H1 (cell line): Measurements from ENCODE around the gene CBLB. TPM values are rescaled to one million over a fixed set of nuclear protein-coding genes. Genes with fewer than 3 reads are reported as not detected.

Source experiments
- CTCF ChIA-PET: fragments of 300-600 bp; sonication (Branson Sonifier 250); formaldehyde crosslinking; loops from one replicate; lab custom pipeline; 2021; ENCODE audit not compliant: partially characterized antibody; lab: Charles Lee
- POLR2A ChIA-PET: fragments of 300-600 bp; sonication (Branson Sonifier 250); formaldehyde crosslinking; loops from one replicate; lab custom pipeline; 2021; ENCODE audit warnings: inconsistent platforms; ENCODE audit not compliant: partially characterized antibody; lab: Charles Lee
- DNase-seq, 2 experiments: peaks; one replicate each; pipeline versions ENCODE4 v3.0.0 to v3.0.0-alpha.2; 2010 to 2022; ENCODE audit warnings: low spot score in 2 of 2, low read depth in 1 of 2, mixed read lengths in 1 of 2
- FAIRE-seq: peaks from 2 replicates; lab custom pipeline; 2011; peaks lifted over from hg19 to GRCh38; lab: Jason Lieb, UNC
- H2AFZ ChIP-seq: 2 replicates; pipeline ENCODE4 v1.8.1; 2012; ENCODE audit warnings: low read length, inconsistent platforms
- H2AK5ac ChIP-seq: 2 replicates; pipeline ENCODE4 v1.6.1; 2013; ENCODE audit warnings: low read depth, low read length
- H2BK120ac ChIP-seq: replicated peaks from 2 replicates; pipeline ENCODE3; 2013; ENCODE audit warnings: low read depth, low read length, inconsistent platforms
- H2BK12ac ChIP-seq: 2 replicates; pipeline ENCODE4 v1.6.1; 2013; ENCODE audit warnings: low read depth, low read length
- H2BK15ac ChIP-seq: 2 replicates; pipeline ENCODE4 v1.6.1; 2013; ENCODE audit warnings: low read length
- H2BK20ac ChIP-seq: 2 replicates; pipeline ENCODE4 v1.6.1; 2013; ENCODE audit warnings: low read length
- H2BK5ac ChIP-seq: 2 replicates; pipeline ENCODE4 v1.6.1; 2013; ENCODE audit warnings: low read depth, low read length
- H3K14ac ChIP-seq: 2 replicates; pipeline ENCODE4 v1.6.1; 2013; ENCODE audit warnings: inconsistent platforms; ENCODE audit not compliant: insufficient read length
- H3K18ac ChIP-seq: 2 replicates; pipeline ENCODE4 v1.6.1; 2013; ENCODE audit warnings: low read length; ENCODE audit errors: extremely low read depth
- H3K23ac ChIP-seq: 2 replicates; pipeline ENCODE4 v1.6.1; 2013; ENCODE audit warnings: inconsistent platforms; ENCODE audit not compliant: insufficient read length
- H3K23me2 ChIP-seq: 2 replicates; pipeline ENCODE4 v1.6.1; 2013; ENCODE audit warnings: low read depth, low read length
- H3K27ac ChIP-seq: 2 replicates; pipeline ENCODE4 v1.6.1; 2011; ENCODE audit warnings: low read depth, low read length, inconsistent platforms
- H3K27me3 ChIP-seq, 4 experiments: replicated peaks in 1 of 4; 1 replicate in 1 of 4; 2 replicates in 3 of 4; pipeline versions ENCODE4 v1.6.1 to v1.8.1; 2011 to 2013; ENCODE audit warnings: low read length in 3 of 4, mild to moderate bottlenecking in 3 of 4, inconsistent platforms in 2 of 4, mixed read lengths in 2 of 4, moderate library complexity in 1 of 4; ENCODE audit not compliant: control insufficient read depth in 3 of 4, insufficient read depth in 3 of 4; ENCODE audit errors: extremely low read depth in 1 of 4
- H3K36me3 ChIP-seq, 4 experiments: 2 replicates each; pipeline versions ENCODE4 v1.6.1 to v1.8.1; 2011 to 2013; ENCODE audit warnings: mild to moderate bottlenecking in 4 of 4, low read length in 3 of 4, moderate library complexity in 2 of 4, control low read depth in 1 of 4, inconsistent platforms in 1 of 4; ENCODE audit not compliant: insufficient read depth in 4 of 4, control insufficient read depth in 2 of 4
- H3K4ac ChIP-seq: replicated peaks from 2 replicates; pipeline ENCODE3; 2013; ENCODE audit warnings: low read length, low read depth, mixed read lengths, inconsistent platforms; ENCODE audit not compliant: insufficient read length
- H3K4me1 ChIP-seq, 4 experiments: replicated peaks in 1 of 4; 1 replicate in 1 of 4; 2 replicates in 3 of 4; pipeline versions ENCODE4 v1.6.1 to v1.8.1; 2011 to 2013; ENCODE audit warnings: low read length in 3 of 4, inconsistent platforms in 2 of 4, mixed read lengths in 1 of 4; ENCODE audit not compliant: insufficient read depth in 4 of 4, control insufficient read depth in 3 of 4
- H3K4me2 ChIP-seq, 2 experiments: 2 replicates each; pipeline versions ENCODE4 v1.6.1 to v1.8.1; 2011 to 2013; ENCODE audit warnings: low read depth in 2 of 2, low read length in 2 of 2, control low read depth in 1 of 2, inconsistent platforms in 1 of 2, mild to moderate bottlenecking in 1 of 2; ENCODE audit not compliant: insufficient read depth in 1 of 2
- H3K4me3 ChIP-seq, 4 experiments: fragments of 200-600, 300-600 bp in 1 of 4; sonication (generic), shearing (Covaris generic), sonication (Bioruptor Twin) in 1 of 4; 2 replicates each; pipeline versions ENCODE4 v1.5.1 to v1.8.1; 2011 to 2016; ENCODE audit warnings: low read length in 4 of 4, low read depth in 3 of 4, control low read depth in 2 of 4, inconsistent platforms in 2 of 4, mild to moderate bottlenecking in 2 of 4, mixed read lengths in 1 of 4, moderate library complexity in 1 of 4; ENCODE audit not compliant: insufficient read depth in 2 of 4; ENCODE audit errors: extremely low read depth in 1 of 4
- H3K56ac ChIP-seq: replicated peaks from 2 replicates; pipeline ENCODE3; 2013; ENCODE audit warnings: low read depth, mild to moderate bottlenecking, mixed read lengths, low read length, inconsistent platforms; ENCODE audit not compliant: insufficient read length
- H3K79me1 ChIP-seq: 2 replicates; pipeline ENCODE4 v1.6.1; 2013; ENCODE audit warnings: low read depth, low read length, control low read depth
- H3K79me2 ChIP-seq, 2 experiments: 2 replicates each; pipeline versions ENCODE4 v1.6.1 to v1.8.1; 2012 to 2013; ENCODE audit warnings: low read length in 2 of 2, mild to moderate bottlenecking in 2 of 2, inconsistent platforms in 1 of 2; ENCODE audit not compliant: insufficient read depth in 2 of 2, control insufficient read depth in 1 of 2
- H3K9ac ChIP-seq, 4 experiments: replicated peaks in 1 of 4; 1 replicate in 1 of 4; 2 replicates in 3 of 4; pipeline versions ENCODE4 v1.6.1 to v1.8.1; 2011 to 2013; ENCODE audit warnings: low read depth in 3 of 4, low read length in 3 of 4, control low read depth in 2 of 4, mild to moderate bottlenecking in 2 of 4, moderate library complexity in 2 of 4, inconsistent platforms in 1 of 4; ENCODE audit errors: extremely low read depth in 1 of 4
- H3K9me3 ChIP-seq, 2 experiments: 2 replicates each; pipeline versions ENCODE4 v1.6.1 to v1.8.1; 2012 to 2013; ENCODE audit warnings: mild to moderate bottlenecking in 2 of 2, moderate library complexity in 2 of 2, control low read depth in 1 of 2, inconsistent platforms in 1 of 2, low read depth in 1 of 2, low read length in 1 of 2, mixed read lengths in 1 of 2; ENCODE audit not compliant: insufficient read depth in 2 of 2
- H4K20me1 ChIP-seq, 2 experiments: replicated peaks in 1 of 2; 2 replicates each; pipeline versions ENCODE3 to v1.8.1; 2011 to 2013; ENCODE audit warnings: inconsistent platforms in 2 of 2, low read length in 2 of 2, mild to moderate bottlenecking in 1 of 2; ENCODE audit not compliant: insufficient read depth in 2 of 2, control insufficient read depth in 1 of 2
- H4K5ac ChIP-seq: 2 replicates; pipeline ENCODE4 v1.6.1; 2013; ENCODE audit warnings: low read length, low read depth, mixed read lengths, inconsistent platforms; ENCODE audit not compliant: insufficient read length
- H4K8ac ChIP-seq: 2 replicates; pipeline ENCODE4 v1.8.0; 2013; ENCODE audit warnings: mild to moderate bottlenecking, moderate library complexity, low read length, inconsistent platforms; ENCODE audit not compliant: insufficient read depth; ENCODE audit errors: extremely low read depth
- H4K91ac ChIP-seq: replicated peaks from 2 replicates; pipeline ENCODE3; 2013; ENCODE audit warnings: low read length, mixed read lengths, inconsistent platforms; ENCODE audit not compliant: insufficient read length
- ATF3 ChIP-seq: IDR thresholded peaks from 2 replicates; pipeline ENCODE4 v1.6.1; 2011; ENCODE audit warnings: low read depth, mild to moderate bottlenecking, low read length; ENCODE audit not compliant: insufficient read depth
- BRCA1 ChIP-seq: IDR thresholded peaks from 2 replicates; pipeline ENCODE4 v1.6.1; 2012; ENCODE audit warnings: low read depth, low read length, improper control_type of control experiment
- CBX5 ChIP-seq: fragments of 300-800, 300-1000 bp; sonication (generic); IDR thresholded peaks from 2 replicates; pipeline ENCODE4 v1.7.1; 2016; ENCODE audit warnings: antibody characterized with exemption, low read length, low read depth
- CTBP2 ChIP-seq: IDR thresholded peaks from 2 replicates; pipeline ENCODE4 v1.7.0; 2011; ENCODE audit warnings: borderline replicate concordance, mild to moderate bottlenecking, moderate library complexity, mixed read lengths, low read length; ENCODE audit not compliant: insufficient read depth, insufficient read length
- GABPA ChIP-seq: IDR thresholded peaks from 2 replicates; pipeline ENCODE4 v1.6.1; 2011; ENCODE audit warnings: mild to moderate bottlenecking, low read length, moderate library complexity, borderline replicate concordance; ENCODE audit not compliant: insufficient read depth
- RFX5 ChIP-seq: IDR thresholded peaks from 2 replicates; pipeline ENCODE4 v1.6.1; 2011; ENCODE audit warnings: low read depth, low read length, improper control_type of control experiment, borderline replicate concordance
- SIRT6 ChIP-seq: IDR thresholded peaks from one replicate; pipeline ENCODE4 v1.7.1; 2012; ENCODE audit warnings: low read length, inconsistent platforms
- TAF7 ChIP-seq: optimal IDR thresholded peaks from 2 replicates; pipeline ENCODE3; 2011; ENCODE audit warnings: low read depth, mild to moderate bottlenecking, inconsistent platforms, low read length, moderate library complexity, borderline replicate concordance
- ZNF274 ChIP-seq: IDR thresholded peaks from 2 replicates; pipeline ENCODE4 v1.7.0; 2012; ENCODE audit warnings: low read length, borderline replicate concordance; ENCODE audit errors: extremely low read depth
- WGBS, 2 experiments: shearing (Covaris generic) in 1 of 2; methylation state at CpG; one replicate each; pipeline versions ENCODE4 v1.1.6 to v1.1.7; 2013 to 2015; ENCODE audit warnings: low lambda C conversion rate in 2 of 2, mixed read lengths in 2 of 2, inconsistent platforms in 1 of 2, low coverage in 1 of 2, missing lambda C conversion rate in 1 of 2; ENCODE audit not compliant: insufficient replicate concordance in 2 of 2, insufficient coverage in 1 of 2, insufficient read length in 1 of 2; ENCODE audit errors: extremely low coverage in 1 of 2, missing lambda C conversion rate in 1 of 2; 5-methylcytosine and 5-hydroxymethylcytosine counted together
- polyA plus RNA-seq, 7 experiments: library from polyadenylated mRNA; depleted of rRNA in 3 of 7; stranded (reverse) in 5 of 7; unstranded in 2 of 7; fragments of >200 nt in 5 of 7; fragments of 200-250 nt in 2 of 7; gene quantifications; 1 replicate in 5 of 7; 2 replicates in 1 of 7; 4 replicates in 1 of 7; pipeline versions ENCODE4 v1.2.1 to v1.2.3, GENCODE V29; 2011 to 2013; ENCODE audit warnings: missing spikeins in 2 of 7, mixed read lengths in 2 of 7
- total RNA-seq: library from RNA; stranded (reverse); fragmentation: NEBNext Ultra II Directional; extraction: Animal tissue kit (Norgen Biotek cat#: 25700); gene quantifications from 2 replicates; pipeline ENCODE4 v1.2.1, GENCODE V29; 2021
- TF ChIP-seq, protein P1 (sequence below): IDR thresholded peaks from 2 replicates; pipeline ENCODE4 v1.6.1; 2012; ENCODE audit warnings: inconsistent platforms

CBLB gene
- total and polyA plus RNA-seq, 2 of the 8 experiments (the other 6 are each of a cell fraction or from before 2014, with no cell fraction given): 14.5 to 26.0 TPM

DNA sequence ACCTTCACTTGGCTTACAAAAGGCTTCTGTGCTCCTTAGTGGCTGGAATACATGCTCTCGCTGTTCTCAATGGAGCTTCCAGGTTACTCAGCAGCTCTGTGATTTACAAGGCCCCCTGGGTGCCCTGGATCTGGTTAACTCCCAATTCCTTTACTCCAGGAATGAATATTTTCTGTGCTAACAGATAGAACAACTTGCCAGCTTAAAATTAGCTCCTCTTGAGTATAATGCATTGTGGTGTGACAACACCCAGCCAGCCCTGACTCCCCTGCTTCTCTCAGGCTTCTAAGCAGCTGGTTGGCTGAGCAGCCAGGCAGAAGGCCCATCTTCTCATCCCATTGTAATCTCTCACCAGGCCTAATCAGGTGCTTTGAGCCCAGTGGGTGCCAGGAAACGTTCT, 255.7 kb downstream of the CBLB start:
- no peak for DNase-seq
- WGBS, 2 experiments: 67% methylated on average over 2 of the region's 2 CpGs; no CpG with 5 or more reads in 1 of the 2 experiments
- H3K9me3 ChIP-seq: no peaks in the 10 kb centered on the region

More for the DNA sequence above, 255.7 kb downstream of the CBLB start:
- Histone ChIP-seq H3K79me1 (no peaks in the 10 kb centered on the region), H3K79me2 (no peaks in the 10 kb centered on the region), H2BK15ac (no peak overlapping the region), H4K91ac (no peak overlapping the region), H2BK5ac (no peak overlapping the region), H3K4me3 (no peak overlapping the region), H4K8ac (no peak overlapping the region; the same call in 1 of the 2 replicates), H2BK20ac (no peak overlapping the region), H2AFZ (peak overlapping the region; percentile 92; the same call in 1 of the 2 replicates), H3K36me3 (no peaks in the 10 kb centered on the region), H3K4me2 (no peak overlapping the region), H2BK12ac (no peak overlapping the region), H2AK5ac (no peak overlapping the region), H4K5ac (no peak overlapping the region), H3K56ac (no peak overlapping the region), H4K20me1 (no peaks in the 10 kb centered on the region), H3K9ac (no peak overlapping the region), H3K4ac (no peak overlapping the region), H3K23me2 (no peaks in the 10 kb centered on the region; the same call in 1 of the 2 replicates), H3K27me3 (no peaks in the 10 kb centered on the region), H3K27ac (no peak overlapping the region), H3K4me1 (peaks cover 0 to 5% (median 2%) of the 10 kb centered on the region in 4 experiments; a peak in 4 of 7 replicates), H3K18ac (no peak overlapping the region), H3K14ac (no peak overlapping the region), H3K23ac (no peak overlapping the region), H2BK120ac (no peak overlapping the region)
- no peak for FAIRE-seq
- ChIA-PET CTCF (interaction anchor here (0.5 to 1.0 kb wide), 2 partner anchors 74 to 355 kb away, joined by 3 read pairs; no protein-coding TSS in a partner anchor), POLR2A (no interaction called here)
- no peak for TF ChIP-seq CBX5
- no peak for TF ChIP-seq GABPA
- no peak for TF ChIP-seq TAF7
- TF ChIP-seq BRCA1: no peak
- TF ChIP-seq SIRT6: no peak
- TF ChIP-seq, protein P1, sequence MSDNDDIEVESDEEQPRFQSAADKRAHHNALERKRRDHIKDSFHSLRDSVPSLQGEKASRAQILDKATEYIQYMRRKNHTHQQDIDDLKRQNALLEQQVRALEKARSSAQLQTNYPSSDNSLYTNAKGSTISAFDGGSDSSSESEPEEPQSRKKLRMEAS: no peak
- TF ChIP-seq CTBP2: no peak
- no peak for TF ChIP-seq ATF3
- no peak for TF ChIP-seq RFX5
- TF ChIP-seq ZNF274: no peak
